ENCODE measurements around the gene CWC27.
A peak's percentile ranks its signal among the peaks of the same experiment; 100 is the strongest.

The CWC27 gene, protein sequence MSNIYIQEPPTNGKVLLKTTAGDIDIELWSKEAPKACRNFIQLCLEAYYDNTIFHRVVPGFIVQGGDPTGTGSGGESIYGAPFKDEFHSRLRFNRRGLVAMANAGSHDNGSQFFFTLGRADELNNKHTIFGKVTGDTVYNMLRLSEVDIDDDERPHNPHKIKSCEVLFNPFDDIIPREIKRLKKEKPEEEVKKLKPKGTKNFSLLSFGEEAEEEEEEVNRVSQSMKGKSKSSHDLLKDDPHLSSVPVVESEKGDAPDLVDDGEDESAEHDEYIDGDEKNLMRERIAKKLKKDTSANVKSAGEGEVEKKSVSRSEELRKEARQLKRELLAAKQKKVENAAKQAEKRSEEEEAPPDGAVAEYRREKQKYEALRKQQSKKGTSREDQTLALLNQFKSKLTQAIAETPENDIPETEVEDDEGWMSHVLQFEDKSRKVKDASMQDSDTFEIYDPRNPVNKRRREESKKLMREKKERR

DNA sequence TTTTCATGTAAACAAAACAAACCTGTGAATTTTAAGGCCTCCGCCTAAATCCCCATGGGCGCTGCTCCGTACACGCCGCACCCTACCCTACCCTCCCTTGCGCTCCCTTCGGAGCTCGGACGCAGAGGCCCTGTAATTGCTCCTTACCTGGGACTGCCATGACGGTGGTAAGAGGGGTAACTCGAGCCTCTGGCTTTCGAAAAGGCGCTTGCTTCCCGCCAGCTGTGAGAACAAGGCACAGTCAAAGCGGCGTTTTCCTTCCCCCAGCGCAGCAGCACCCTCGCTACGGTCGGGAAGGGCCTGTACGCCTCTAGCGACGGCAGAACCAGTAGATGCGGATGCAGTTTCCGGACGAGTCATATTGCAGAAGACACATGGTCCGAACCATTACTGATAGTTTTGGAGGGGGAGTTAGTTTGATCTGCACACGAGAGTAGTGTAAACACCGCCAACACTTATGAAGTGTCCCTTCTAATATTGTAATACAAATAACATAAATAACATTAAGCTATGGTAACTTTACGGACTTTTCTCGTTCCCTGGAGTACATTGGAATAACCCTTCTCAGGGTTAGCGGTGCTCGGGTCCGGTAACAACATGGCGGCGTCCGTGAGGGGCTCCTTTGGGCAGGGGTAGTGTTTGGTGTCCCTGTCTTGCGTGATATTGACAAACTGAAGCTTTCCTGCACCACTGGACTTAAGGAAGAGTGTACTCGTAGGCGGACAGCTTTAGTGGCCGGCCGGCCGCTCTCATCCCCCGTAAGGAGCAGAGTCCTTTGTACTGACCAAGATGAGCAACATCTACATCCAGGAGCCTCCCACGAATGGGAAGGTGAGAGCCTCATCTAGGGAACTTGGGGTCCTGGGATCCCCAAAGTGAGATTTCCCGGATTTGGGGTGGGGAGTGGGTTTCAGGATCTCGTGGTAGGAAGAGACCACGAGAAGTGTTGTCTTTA is at the start of gene CWC27, which contains the start of gene SREK1IP1:
Gene CWC27 (plus strand): TSS at position 573 of the 955 bp plus-strand sequence. CDS start 217 bp downstream, at position 790.
Gene SREK1IP1 (minus strand): TSS at position 334 of the 955 bp plus-strand sequence. CDS start 174 bp downstream, at position 160.
- DNase-seq = peak; percentile 89

DNA sequence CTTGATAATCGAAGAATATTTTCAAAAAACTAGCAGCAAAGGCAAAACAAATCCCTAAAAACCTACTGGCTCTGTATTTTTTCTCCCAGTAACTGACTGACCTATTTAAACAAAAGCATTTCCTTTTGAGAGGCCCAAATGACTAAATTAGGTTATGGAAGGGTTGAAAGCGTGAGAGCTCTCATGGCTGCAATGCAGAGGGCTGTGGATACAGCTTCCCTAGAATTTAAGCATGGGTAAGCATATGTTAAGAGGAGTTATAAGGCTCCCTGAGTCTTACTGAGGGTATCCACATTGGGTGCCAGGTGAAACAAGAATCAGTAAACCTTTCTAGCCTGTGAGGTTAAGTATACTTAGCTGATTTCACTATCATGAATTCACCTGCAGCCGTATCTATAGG is 46.1 kb upstream of the CWC27 start:
- no peak for DNase-seq

DNA sequence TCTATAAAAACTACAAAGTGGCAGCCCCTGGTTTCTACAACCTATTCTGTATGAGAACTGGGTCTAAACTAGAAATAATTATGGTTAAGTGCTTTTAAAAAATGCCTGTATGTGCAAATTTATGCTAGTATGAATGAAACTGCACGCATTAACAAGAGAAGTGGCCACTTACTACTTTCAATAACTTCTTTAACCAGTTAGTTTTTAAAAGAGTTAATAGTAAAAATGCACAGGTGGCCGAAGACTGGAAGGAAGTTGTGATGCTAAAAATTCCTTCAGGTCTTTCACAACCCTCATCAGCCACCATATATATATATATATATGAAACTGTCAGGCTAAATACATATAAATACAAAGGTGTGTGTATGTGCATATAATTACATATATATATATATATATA is 41.6 kb upstream of the CWC27 start:
- DNase-seq = no peak

DNA sequence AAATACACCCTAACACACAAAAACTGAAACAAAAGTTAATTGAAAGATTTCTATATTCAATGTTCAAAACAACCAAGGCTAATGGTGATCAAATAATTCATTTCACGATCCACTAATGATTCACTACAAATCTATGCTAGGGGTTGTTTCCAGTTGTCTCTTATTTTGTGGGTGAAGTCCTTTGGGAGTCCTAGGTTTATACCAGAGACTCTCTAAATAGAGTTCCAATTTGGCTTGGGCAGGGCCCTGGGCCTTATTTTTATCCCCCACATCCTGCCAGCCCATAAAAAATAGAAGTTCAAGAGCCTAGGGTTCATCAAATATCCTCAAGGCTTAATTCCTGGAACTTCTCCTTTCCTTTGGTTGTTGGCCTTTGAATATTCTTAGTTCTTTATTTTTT is 26.3 kb upstream of the CWC27 start:
- DNase-seq = no peak

DNA sequence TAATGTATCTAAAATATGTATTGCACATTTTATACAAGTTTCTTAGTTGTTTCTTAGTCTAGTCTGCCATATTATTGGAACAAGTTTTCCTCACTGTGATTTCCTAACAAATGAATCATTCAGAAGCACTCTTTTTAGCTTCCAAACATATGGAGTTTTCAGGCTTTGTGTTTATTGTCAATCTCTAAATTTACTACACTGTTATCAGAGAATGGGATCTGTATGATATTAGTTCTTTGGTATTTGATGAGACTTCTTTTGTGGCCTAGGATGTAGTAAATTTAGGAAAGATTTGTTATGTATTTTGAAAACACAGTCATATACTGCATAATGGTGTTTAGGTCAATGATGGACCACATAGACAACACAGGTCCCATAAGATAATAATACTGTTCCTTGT is 25.9 kb upstream of the CWC27 start:
- no peak for DNase-seq

DNA sequence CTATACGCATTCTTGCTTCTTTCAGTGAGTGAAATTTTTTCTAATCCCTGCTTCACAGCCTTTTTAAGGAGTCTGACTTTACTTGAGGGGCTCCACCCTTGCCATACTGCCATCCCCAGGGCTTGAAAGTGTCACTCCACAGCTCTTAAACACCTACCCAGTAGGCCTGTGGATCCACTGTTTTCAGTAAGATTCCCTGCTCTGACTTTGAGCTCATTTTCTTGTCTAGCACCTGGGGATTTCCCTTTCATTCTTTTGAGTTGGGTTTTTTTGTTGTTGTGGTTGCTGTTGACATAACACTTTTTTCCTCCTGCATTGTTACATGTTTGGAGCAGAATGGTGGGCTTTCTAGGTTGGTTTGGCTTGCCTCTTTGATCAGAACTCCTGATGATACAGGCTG is 23.8 kb upstream of the CWC27 start:
- no peak for DNase-seq

DNA sequence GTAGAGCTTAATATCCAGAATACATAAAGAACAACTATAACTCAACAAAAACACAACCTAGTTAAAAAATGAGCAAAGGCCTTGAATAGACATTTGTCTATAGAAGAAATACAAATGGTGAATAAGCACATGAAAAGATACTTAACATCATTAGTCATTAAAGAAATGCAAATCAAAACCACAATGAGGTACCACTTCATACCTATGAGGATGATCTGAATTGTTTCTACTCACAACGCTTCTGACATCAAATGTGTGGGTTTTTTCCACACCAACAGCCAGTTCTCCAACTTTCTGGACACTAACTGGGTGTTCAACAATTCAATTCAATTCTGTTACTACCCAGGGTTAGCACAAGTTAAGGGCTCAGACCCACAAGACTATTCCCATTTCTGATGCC is 22.3 kb upstream of the CWC27 start:
- no peak for DNase-seq

DNA sequence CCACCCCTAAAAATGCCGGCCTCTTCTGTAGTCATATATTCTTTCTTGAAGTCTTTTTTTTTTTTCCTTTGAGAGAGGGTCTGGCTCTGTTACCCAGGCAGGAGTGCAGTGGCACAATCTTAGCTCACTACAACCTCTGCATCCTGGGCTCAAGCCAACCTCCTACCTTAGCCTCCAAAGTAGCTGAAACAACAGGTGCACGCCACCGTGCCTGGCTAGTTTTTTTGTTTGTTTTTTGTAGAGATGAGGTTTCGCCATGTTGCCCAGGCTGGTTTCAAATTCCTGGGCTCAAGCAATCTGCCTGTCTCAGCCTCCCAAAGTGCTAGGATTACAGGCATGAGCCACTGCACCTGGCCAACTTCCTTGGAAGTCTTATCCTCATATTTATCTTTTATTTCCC is 19.3 kb upstream of the CWC27 start:
- DNase-seq = no peak

DNA sequence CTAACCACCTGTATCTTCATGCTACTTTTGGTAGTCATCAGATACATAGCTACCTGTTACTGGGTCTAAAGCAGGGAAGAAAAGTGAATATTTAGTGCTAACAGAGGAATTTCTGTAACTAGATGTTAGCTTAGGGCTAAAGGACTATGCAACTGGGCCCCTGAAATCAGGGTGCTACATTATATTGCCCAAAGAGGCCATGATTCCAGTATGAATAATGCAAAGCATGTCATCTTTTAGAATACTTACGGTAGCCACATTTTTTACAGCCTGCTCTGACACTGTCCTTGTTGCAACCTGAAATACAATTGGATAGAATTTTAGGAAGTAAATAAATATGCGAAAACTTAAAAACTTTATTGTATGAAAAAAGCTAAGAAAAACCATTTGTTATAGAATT is 14.7 kb upstream of the CWC27 start:
- no peak for DNase-seq

DNA sequence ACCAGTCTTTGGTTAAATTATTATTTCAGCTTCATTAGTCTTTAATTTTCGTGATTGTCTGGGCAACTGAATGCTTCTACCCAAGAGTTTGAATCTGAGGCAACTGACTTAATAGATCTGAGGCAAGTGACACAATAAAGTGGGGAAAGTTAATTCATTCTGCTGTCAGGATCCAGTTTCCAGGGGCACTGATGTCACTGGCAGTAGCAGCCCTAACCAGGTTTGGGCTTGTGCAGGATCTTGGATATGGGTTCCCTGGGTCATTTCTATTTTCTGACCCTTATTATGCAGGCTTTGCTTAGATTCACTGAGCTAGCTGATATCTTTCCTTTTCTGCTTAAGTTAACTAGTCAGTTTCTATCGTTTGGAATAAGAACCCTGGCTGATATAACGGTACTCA is 9.8 kb upstream of the CWC27 start:
- DNase-seq = no peak

DNA sequence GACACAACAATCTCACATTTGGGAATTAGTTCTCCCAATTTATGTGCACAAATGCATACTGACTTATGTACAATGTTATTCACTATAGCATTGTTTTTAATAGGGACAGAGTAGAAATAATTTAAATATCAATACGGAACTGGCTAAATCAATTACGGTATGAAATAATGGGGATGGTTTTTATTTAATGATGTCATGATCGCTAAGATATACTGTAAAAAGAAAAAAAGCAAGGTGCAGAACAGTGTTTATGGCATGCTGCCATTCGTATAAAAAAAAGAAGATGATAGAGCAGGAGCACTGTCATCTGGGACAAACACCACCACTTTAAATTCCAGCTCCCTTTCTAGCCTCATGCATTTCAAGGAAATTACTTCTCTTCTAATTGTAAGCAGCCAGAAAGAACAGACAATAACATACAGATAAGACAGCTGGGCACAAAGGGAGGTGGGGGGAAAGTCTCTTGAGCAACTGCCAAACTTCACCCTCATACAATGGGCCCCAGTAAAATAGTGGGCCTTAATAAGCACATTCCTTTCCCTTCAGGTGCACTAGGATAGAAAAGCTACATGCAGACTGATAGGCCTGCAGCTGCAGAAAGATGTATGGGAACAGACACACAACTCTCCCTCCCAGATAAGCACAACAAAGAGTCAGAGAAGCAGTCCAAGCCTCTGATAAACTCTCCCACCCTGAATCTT is 8.6 kb upstream of the CWC27 start:
- no peak for DNase-seq

DNA sequence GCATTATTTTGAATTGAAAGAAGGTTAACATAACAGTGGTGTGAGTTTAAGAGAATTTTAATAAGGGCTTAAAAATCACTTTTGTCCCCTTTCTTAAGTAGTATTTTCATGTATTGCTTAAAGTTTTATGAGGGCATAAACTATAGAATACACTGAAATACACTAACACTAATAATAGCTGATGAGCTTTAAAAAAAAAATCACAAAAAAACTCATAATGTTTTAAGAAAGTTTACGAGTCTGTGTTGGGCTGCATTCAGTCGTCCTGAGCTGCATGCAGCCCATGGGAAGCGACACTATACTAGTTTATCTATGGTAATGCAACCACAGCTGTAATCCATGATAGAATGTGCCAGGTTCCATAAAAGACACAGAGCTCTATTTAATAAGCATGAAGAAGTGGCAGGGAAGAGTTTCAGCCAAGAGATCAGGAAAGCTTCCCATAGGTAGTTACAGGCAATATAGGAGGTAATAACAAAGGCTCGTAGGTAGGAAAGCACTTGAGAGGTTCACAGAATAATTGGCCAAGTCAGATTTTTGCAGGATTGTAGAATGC is 4.7 kb upstream of the CWC27 start:
- no peak for DNase-seq

DNA sequence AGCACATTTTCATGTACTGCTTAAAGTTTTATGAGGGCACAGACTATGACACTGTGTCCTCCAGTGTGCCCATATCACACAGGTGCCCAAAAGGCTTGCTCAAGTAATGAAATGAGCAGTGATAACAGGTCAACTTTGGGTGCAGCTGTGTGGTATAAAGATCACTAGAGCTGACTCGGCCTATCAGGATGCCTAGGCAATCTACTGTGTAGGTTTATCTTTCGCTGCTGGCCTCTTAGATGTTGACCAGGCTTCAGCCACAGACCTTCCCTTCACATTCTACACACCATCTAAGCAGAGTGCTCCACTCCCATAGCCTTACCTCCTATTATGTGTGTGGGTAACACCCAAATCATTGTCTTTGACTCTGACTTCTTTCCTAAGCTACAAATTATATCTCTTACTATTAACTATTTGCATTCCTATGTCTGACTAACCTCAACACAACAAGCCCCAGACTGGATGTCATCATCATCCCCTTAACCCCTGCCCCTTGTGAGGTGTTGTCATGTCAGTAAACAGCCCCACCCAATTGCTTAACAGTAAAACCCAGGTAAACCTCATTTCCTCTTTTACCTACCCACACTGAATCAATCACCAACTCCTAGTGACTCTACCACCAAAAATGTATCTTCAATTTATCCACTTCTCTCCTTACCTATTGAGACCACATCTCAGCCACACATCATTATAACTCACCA is 2.8 kb upstream of the CWC27 start:
- no peak for DNase-seq

DNA sequence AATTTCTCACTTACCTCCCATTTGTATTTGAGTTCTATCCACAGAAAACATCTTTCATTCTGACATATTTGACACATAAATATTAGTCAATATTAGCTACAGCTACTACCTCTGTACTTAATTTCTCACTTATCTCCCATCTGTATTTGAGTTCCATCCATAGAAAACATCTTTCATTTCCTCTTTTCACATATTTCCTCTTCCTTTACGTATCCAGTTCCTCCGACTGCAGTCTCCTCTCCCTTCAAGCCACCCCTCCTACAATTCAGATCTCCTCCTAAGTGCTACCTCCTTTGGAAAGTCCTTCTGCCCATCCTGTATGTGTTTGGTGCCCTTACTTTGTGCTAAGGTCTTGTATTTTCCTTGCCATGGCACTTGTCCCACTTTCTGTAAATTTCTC is 1.8 kb upstream of the CWC27 start:
- DNase-seq = no peak

DNA sequence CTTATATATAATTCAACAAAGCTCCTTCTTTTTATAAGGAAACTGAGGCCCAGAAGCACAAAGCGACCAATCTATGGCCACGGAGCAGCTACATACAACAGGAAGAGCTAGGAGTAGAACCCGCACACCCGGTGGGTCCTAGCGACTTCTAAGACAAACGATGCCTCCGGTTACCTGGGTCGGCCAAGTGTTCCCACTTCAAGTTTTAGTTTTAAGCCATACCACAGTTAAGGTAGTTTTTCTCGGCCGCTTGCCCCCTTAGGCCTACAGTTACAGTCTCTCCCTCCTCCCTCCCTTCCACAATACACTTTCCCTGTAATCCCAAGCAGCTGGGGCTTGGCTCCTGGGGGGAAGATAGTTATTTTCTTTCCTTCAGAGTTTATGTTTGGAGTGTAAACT is 772 bp upstream of the CWC27 start:
- DNase-seq = no peak

DNA sequence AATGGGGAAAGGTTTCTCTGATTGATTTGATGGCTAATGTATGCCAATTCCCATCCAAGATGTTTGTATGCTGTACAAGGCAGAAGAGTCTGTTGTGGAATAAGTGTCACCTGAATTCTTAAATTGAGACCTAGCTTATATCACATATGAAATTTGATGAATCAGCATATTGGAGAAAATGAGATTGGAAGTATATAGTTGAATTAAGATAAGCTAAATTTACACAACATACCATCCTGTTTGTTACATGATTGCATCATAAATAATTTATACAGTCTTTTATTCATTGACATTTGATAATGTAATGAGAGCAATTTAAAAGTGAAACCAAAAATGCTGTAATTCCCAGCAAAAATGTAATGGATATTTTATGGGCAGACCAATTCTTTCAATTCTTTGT is 1.1 kb downstream of the CWC27 start:
- DNase-seq = no peak

DNA sequence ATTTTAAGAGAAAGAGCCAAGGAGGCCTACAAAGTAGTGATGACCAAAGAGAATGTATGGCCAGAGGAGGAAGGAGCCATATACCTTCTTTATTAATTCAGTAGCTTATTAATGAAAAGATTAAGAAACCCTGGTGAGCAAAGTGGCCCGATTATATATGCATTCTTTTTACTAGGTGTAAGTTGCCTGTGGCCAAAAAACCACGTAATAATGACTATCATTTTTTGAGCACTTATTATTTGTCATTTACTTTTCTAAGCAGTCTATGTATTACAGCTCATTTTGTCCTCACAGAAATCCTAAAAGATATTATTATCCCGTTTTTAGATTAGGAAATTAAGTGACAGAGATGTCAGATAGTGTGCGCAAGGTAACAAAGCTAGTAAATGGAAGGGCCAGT is 3.0 kb downstream of the CWC27 start:
- DNase-seq = no peak

DNA sequence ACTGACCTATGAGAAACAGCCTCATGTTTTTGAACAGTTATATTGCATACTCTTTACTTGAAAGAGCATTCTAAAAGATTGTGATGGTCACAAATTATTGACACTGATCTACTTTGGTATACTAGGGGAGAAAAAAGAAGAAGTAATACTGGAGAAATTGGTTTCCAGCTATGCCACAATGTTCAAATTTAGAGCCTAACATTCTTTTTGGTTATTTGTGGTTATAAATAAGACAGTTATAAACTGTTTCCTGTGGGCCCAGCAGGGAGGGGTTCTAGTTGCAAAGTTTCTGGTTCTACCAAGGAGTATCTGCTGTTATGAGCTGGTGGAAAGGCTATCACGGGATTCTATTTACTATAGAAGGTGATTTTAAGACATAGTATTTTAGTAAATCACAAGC is 4.8 kb downstream of the CWC27 start:
- no peak for DNase-seq

DNA sequence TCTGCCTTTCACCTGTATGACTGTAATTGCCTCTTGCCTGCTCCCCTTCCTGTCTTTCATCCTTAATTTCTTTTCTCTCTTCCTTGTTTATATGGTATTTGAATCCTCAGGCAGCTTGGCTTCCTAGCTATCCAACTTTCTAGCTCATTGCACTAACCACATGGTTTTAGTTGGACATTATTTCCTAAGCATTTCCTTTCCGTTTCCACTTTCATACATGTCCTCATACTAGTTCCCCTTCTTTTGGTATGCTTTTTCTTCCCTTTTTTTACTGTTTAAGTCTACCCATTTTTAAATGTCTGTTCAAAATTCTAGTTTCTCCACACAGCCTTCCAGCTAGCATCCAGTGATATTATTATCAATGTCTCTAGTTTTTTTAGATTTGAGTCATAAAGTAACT is 6.6 kb downstream of the CWC27 start:
- no peak for DNase-seq

DNA sequence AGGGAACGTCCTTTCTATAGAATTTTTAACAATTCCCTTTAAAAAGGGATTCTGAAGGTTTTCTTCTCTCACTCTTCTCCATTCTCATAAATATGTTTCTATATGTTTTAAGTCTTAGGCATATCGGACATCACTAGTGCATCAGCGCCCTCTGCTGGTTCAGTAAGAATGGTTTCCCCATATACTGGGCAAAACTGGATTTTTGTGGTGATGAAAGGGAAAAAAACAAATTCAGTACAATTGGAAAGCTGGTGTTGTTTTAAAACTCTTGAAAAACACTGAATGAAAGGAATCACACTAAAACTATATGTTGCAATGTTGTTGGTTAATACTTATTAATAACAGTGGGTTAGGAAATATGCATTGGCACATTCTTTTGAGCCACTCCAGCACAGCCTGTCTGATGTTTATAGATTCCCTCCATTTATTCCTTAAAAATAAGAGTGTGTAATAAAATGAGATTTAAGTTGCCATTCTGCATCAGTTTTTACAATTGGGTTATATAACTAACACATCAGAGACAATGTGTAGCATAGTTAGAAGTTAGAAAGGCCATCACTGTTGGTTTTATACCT is 15.8 kb downstream of the CWC27 start:
- peak; percentile 74 for DNase-seq

DNA sequence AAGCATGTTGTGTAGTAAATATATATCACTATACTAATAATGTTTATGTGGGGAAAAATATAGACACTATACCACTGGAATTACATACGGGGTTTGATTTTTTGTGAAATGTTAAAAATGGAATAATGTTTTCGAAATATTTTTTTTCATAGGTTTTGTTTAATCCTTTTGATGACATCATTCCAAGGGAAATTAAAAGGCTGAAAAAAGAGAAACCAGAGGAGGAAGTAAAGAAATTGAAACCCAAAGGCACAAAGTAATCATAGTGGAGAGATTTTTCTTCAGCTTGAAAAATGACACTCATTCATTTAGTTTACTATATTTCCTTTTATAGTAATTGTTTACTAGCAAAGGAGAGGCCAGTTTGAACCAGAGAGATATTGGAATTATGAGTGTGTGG is 17.6 kb downstream of the CWC27 start:
- DNase-seq = no peak

DNA sequence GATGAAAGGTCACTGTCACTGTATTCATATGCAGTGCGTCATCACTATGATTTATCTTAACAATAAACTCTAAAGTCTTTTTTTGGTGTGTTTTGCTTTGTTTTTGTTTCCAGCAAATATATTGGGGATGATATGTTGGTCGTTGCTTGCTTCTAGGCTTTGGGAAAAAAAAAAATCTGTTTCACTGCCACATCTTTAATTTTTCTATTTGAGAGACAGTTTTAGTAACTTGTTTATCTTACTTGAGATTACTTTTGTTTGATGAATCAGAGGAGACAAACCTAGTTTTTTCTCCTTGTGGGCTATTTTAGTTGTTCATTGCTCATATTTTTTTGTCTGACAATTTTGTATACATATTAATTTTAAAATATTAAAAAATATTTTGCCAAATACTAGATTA is 19.4 kb downstream of the CWC27 start:
- no peak for DNase-seq

Data from right forelimb (tissue), 1 donor.